H1 (cell line): ENCODE results near the gene CAPN15. TPM values are rescaled to one million over a fixed set of nuclear protein-coding genes. Genes with fewer than 3 reads are reported as not detected.

ENCODE experiments used
- GABPA ChIP-seq: IDR thresholded peaks from 2 replicates; pipeline ENCODE4 v1.6.1; 2011; ENCODE audit warnings: mild to moderate bottlenecking, low read length, moderate library complexity, borderline replicate concordance; ENCODE audit not compliant: insufficient read depth
- HDAC6 ChIP-seq: IDR thresholded peaks from one replicate; pipeline ENCODE4 v1.7.1; 2012; ENCODE audit warnings: low read depth, mild to moderate bottlenecking, inconsistent platforms, low read length, moderate library complexity
- TAF1 ChIP-seq: IDR thresholded peaks from 2 replicates; pipeline ENCODE4 v1.6.1; 2011; ENCODE audit warnings: mild to moderate bottlenecking, low read depth, low read length
- TCF12 ChIP-seq: IDR thresholded peaks from 2 replicates; pipeline ENCODE4 v1.6.1; 2011; ENCODE audit warnings: low read depth, mild to moderate bottlenecking, low read length
- TEAD4 ChIP-seq: IDR thresholded peaks from 2 replicates; pipeline ENCODE4 v1.6.1; 2012; ENCODE audit warnings: low read depth, low read length, inconsistent platforms, mixed read lengths
- polyA plus RNA-seq, 7 experiments: library from polyadenylated mRNA; depleted of rRNA in 3 of 7; stranded (reverse) in 5 of 7; unstranded in 2 of 7; fragments of >200 nt in 5 of 7; fragments of 200-250 nt in 2 of 7; gene quantifications; 1 replicate in 5 of 7; 2 replicates in 1 of 7; 4 replicates in 1 of 7; pipeline versions ENCODE4 v1.2.1 to v1.2.3, GENCODE V29; 2011 to 2013; ENCODE audit warnings: missing spikeins in 2 of 7, mixed read lengths in 2 of 7
- total RNA-seq: library from RNA; stranded (reverse); fragmentation: NEBNext Ultra II Directional; extraction: Animal tissue kit (Norgen Biotek cat#: 25700); gene quantifications from 2 replicates; pipeline ENCODE4 v1.2.1, GENCODE V29; 2021

CAPN15 gene
- total and polyA plus RNA-seq, 2 of the 8 experiments (the other 6 are each of a cell fraction or from before 2014, with no cell fraction given) = 38.9 to 76.9 TPM

GRCh38 chr16:521381-522210 lies 5.9 kb upstream of the CAPN15 start (continued):
- TF ChIP-seq GABPA (peak; percentile 51), TEAD4 (0 out of 2 replicates have a peak, but pooled peaks have one; percentile 3), TCF12 (peak; percentile 56; the same call in 1 of the 2 replicates), HDAC6 (no peak), TAF1 (no peak)
